Stomach (tissue), 9 donors: ENCODE results near the gene TTLL4. TPM values are rescaled to one million over a fixed set of nuclear protein-coding genes. Genes with fewer than 3 reads are reported as not detected.

Experiments used
- DNase-seq, 2 donors: peaks; one replicate each; pipeline versions ENCODE4 v3.0.0 to v3.0.0-alpha.2; 2013 to 2019
- H3K27ac ChIP-seq, 5 donors: fragments of 200-600 bp in 4 of 5; sonication (generic) in 4 of 5; one replicate each; pipeline ENCODE4 v1.5.1; 2013 to 2019; ENCODE audit warnings: mild to moderate bottlenecking in 1 of 5, moderate library complexity in 1 of 5
- H3K27me3 ChIP-seq, 3 donors: fragments of 200-600 bp; sonication (generic); one replicate each; pipeline ENCODE4 v1.5.1; 2017 to 2019; ENCODE audit warnings: mixed run types in 1 of 3
- H3K36me3 ChIP-seq, 4 donors: fragments of 200-600 bp; sonication (generic); 1 replicate in 3 of 4; 2 replicates in 1 of 4; pipeline ENCODE4 v1.5.1; 2016 to 2019
- H3K4me1 ChIP-seq, 4 donors: fragments of 200-600 bp; sonication (generic); one replicate each; pipeline ENCODE4 v1.5.1; 2016 to 2019
- H3K4me3 ChIP-seq, 4 donors: fragments of 200-600 bp; sonication (generic) in 3 of 4; one replicate each; pipeline ENCODE4 v1.5.1; 2016 to 2019; ENCODE audit warnings: mild to moderate bottlenecking in 1 of 4
- H3K9me3 ChIP-seq, 4 donors: fragments of 200-600 bp; sonication (generic); one replicate each; pipeline ENCODE4 v1.5.1; 2016 to 2019
- CTCF ChIP-seq, 7 experiments: fragments of 450-650 bp in 4 of 7; fragments of 200-600 bp in 3 of 7; sonication (generic) in 3 of 7; IDR thresholded peaks; one replicate each; pipeline ENCODE4 v1.5.1; 2016 to 2019; ENCODE audit warnings: antibody characterized with exemption in 7 of 7, control low read depth in 2 of 7, mild to moderate bottlenecking in 1 of 7
- EP300 ChIP-seq: sonication (generic); formaldehyde crosslinking; IDR thresholded peaks from one replicate; pipeline ENCODE4 v1.6.1; 2017; ENCODE audit warnings: antibody characterized with exemption
- POLR2A ChIP-seq, 4 donors: fragments of 450-650 bp; IDR thresholded peaks; one replicate each; pipeline ENCODE4 v1.6.1; 2016; ENCODE audit warnings: antibody characterized with exemption in 4 of 4, control low read depth in 2 of 4, mild to moderate bottlenecking in 1 of 4, moderate library complexity in 1 of 4
- POLR2AphosphoS5 ChIP-seq, 3 donors: sonication (generic); formaldehyde crosslinking; IDR thresholded peaks; one replicate each; pipeline ENCODE4 v1.6.1; 2016; ENCODE audit warnings: antibody characterized with exemption in 3 of 3
- WGBS, 5 donors: extraction: QIAGEN DNeasy Blood & Tissue Kit in 3 of 5; methylation state at CpG; one replicate each; pipeline versions ENCODE4 v1.1.5 to v1.1.7; 2013 to 2018; 5-methylcytosine and 5-hydroxymethylcytosine counted together
- intact Hi-C: fragments of 100-400 bp; cut with DNase I; formaldehyde crosslinking; loops from one replicate; pipeline ENCODE4 v1.15.1; 2023; ENCODE audit warnings: low total_unique reads
- polyA plus RNA-seq, 3 donors: library from polyadenylated mRNA; stranded (reverse); fragments of 200-250 nt; gene quantifications; one replicate each; pipeline ENCODE4 v1.2.3, GENCODE V29; 2013
- total RNA-seq, 5 donors: library from RNA; depleted of rRNA; stranded (reverse); fragments of >200 nt; gene quantifications; one replicate each; pipeline versions ENCODE4 v1.1.0 to v1.2.3, GENCODE V29; 2014 to 2016
- donor health status: healthy with polysubstance abuse.
- donor health status: Bipolar disorder and iron deficiency.
- donor health status: healthy.

Gene TTLL4
- total and polyA plus RNA-seq, 8 donors: 8.8 to 139 (median 13.9) TPM

GRCh38 chr2:218694405-218695145, 16.1 kb upstream of the TTLL4 start:
- TF ChIP-seq EP300: no peak
- TF ChIP-seq POLR2A (IDR thresholded peaks at IDR 0.05): no peak
- no peak for TF ChIP-seq CTCF (IDR thresholded peaks at IDR 0.05)
- TF ChIP-seq POLR2AphosphoS5 (IDR thresholded peaks at IDR 0.05): no peak
- no peaks in the 10 kb centered on the region for H3K27me3 ChIP-seq
- peaks cover 37 to 99% (median 93%) of the 10 kb centered on the region in 4 donors for H3K36me3 ChIP-seq
- H3K9me3 ChIP-seq: no peaks in the 10 kb centered on the region
- intact Hi-C loops: no loop called here
- no peak overlapping the region for H3K4me3 ChIP-seq
- DNase-seq: no peak
- no peaks in the 10 kb centered on the region for H3K4me1 ChIP-seq
- H3K27ac ChIP-seq: no peak overlapping the region
- WGBS, 5 donors: 84 to 97% (median 93%) methylated on average over 3 of the region's 3 CpGs

- TF ChIP-seq POLR2AphosphoS5 (IDR thresholded peaks at IDR 0.05) (no peak), EP300 (no peak), CTCF (IDR thresholded peaks at IDR 0.05) (no peak), POLR2A (IDR thresholded peaks at IDR 0.05) (no peak)
- WGBS, 5 donors: 95 to 97% (median 97%) methylated on average over 7 to 8 of the region's 8 CpGs
- intact Hi-C loops: no loop called here
- Histone ChIP-seq H3K27me3 (no peaks in the 10 kb centered on the region), H3K4me3 (no peak overlapping the region), H3K9me3 (no peaks in the 10 kb centered on the region), H3K4me1 (no peaks in the 10 kb centered on the region), H3K27ac (no peak overlapping the region), H3K36me3 (peaks cover 16 to 87% (median 72%) of the 10 kb centered on the region in 4 donors)
- DNase-seq: no peak
These were observed 11.8 kb upstream of the TTLL4 start for GRCh38 chr2:218698885-218699284.

GRCh38 chr2:218701806-218702205, 8.8 kb upstream of the TTLL4 start:
- no peak overlapping the region for H3K4me3 ChIP-seq
- H3K27ac ChIP-seq: no peak overlapping the region
- WGBS, 5 donors: 79 to 87% (median 84%) methylated on average over 2 of the region's 2 CpGs
- no peaks in the 10 kb centered on the region for H3K9me3 ChIP-seq
- no peaks in the 10 kb centered on the region for H3K27me3 ChIP-seq
- peaks cover 12 to 62% (median 48%) of the 10 kb centered on the region in 4 donors for H3K36me3 ChIP-seq
- no peak for DNase-seq
- H3K4me1 ChIP-seq: no peaks in the 10 kb centered on the region
- intact Hi-C loops: loop anchor here (10.0 kb wide), 1 partner anchor 153 kb away; the partner anchor contains the start of gene WNT6
- no peak for TF ChIP-seq CTCF (IDR thresholded peaks at IDR 0.05)
- no peak for TF ChIP-seq POLR2A (IDR thresholded peaks at IDR 0.05)
- no peak for TF ChIP-seq EP300
- no peak for TF ChIP-seq POLR2AphosphoS5 (IDR thresholded peaks at IDR 0.05)

GRCh38 chr2:218703341-218703740, 7.3 kb upstream of the TTLL4 start:
- WGBS, 5 donors: 89 to 97% (median 90%) methylated on average over 4 of the region's 4 CpGs
- H3K27ac ChIP-seq: no peak overlapping the region
- H3K36me3 ChIP-seq: peaks cover 12 to 47% (median 33%) of the 10 kb centered on the region in 4 donors
- DNase-seq: no peak
- intact Hi-C loops: loop anchor here (10.0 kb wide), 1 partner anchor 151 kb away; the partner anchor contains the start of gene WNT6
- H3K9me3 ChIP-seq: no peaks in the 10 kb centered on the region
- TF ChIP-seq CTCF (IDR thresholded peaks at IDR 0.05) (no peak), EP300 (no peak), POLR2AphosphoS5 (IDR thresholded peaks at IDR 0.05) (no peak), POLR2A (IDR thresholded peaks at IDR 0.05) (no peak)
- H3K4me3 ChIP-seq: no peak overlapping the region
- H3K4me1 ChIP-seq: no peaks in the 10 kb centered on the region
- no peaks in the 10 kb centered on the region for H3K27me3 ChIP-seq
